Pancreas (tissue), 10 donors: ENCODE measurements around the gene CLK1. TPM values are rescaled to one million over a fixed set of nuclear protein-coding genes. Genes with fewer than 3 reads are reported as not detected.
"Not testable (repeated sequence)": the region's sequence is repeated elsewhere in the genome, so short reads cannot be mapped to it uniquely, and the experiment has no call there.

Source experiments
- ATAC-seq, 4 donors: fragments of 200-7000 bp; cut with Tn5 transposase; one replicate each; pipeline versions ENCODE4 v1.8.0 to v1.9.1; 2020; ENCODE audit warnings: mild to moderate bottlenecking in 4 of 4, moderate library complexity in 4 of 4
- DNase-seq, 6 donors: peaks; one replicate each; pipeline ENCODE4 v3.0.0-alpha.2; 2020
- FAIRE-seq: peaks from 2 replicates; lab custom pipeline; 2012; peaks lifted over from hg19 to GRCh38; lab: Jason Lieb, UNC
- H3K27ac ChIP-seq, 4 donors: fragments of 200-600 bp; sonication (generic); 1 replicate in 3 of 4; 2 replicates in 1 of 4; pipeline versions ENCODE4 v1.5.0 to v1.8.0; 2020
- H3K27me3 ChIP-seq, 4 donors: fragments of 200-600 bp; one replicate each; pipeline ENCODE4 v1.8.0; 2021
- H3K36me3 ChIP-seq, 3 donors: fragments of 200-600 bp; sonication (generic) in 1 of 3; one replicate each; pipeline versions ENCODE4 v1.5.0 to v1.8.0; 2020 to 2021
- H3K4me1 ChIP-seq, 3 donors: fragments of 200-600 bp; one replicate each; pipeline ENCODE4 v1.8.0; 2021
- H3K4me3 ChIP-seq, 4 donors: fragments of 200-600 bp; sonication (generic) in 2 of 4; one replicate each; pipeline versions ENCODE4 v1.5.0 to v1.8.0; 2020 to 2021
- H3K9me3 ChIP-seq, 4 donors: fragments of 200-600 bp; one replicate each; pipeline ENCODE4 v1.8.0; 2021
- CTCF ChIP-seq, 4 donors: fragments of 200-600 bp; sonication (generic) in 3 of 4; IDR thresholded peaks; one replicate each; pipeline versions ENCODE4 v1.5.0 to v1.8.0; 2021; ENCODE audit warnings: antibody characterized with exemption in 4 of 4
- WGBS, 2 donors: extraction: QIAGEN DNeasy Blood & Tissue Kit; methylation state at CpG; one replicate each; pipeline ENCODE4 v1.1.7; 2013; 5-methylcytosine and 5-hydroxymethylcytosine counted together
- intact Hi-C, 3 donors: fragments of 100-400 bp; cut with DNase I; formaldehyde crosslinking; loops; one replicate each; pipeline versions ENCODE4 v1.11.1 to v1.14.2; 2022
- polyA plus RNA-seq, 2 donors: library from polyadenylated mRNA; stranded (reverse); fragments of 200-250 nt; gene quantifications; one replicate each; pipeline ENCODE4 v1.2.3, GENCODE V29; 2013
- total RNA-seq, 6 donors: library from RNA; stranded (reverse); fragmentation: NEBNext Ultra II Directional in 4 of 6; extraction: Animal tissue kit (Norgen Biotek cat#: 25700) in 4 of 6; gene quantifications; one replicate each; pipeline versions ENCODE4 v1.2.1 to v1.2.4, GENCODE V29; 2021 to 2023
- donor health status: healthy with polysubstance abuse.
- donor health status: DM: no; HTN: no; CAD: no; lungs with moderate emphysema.
- donor health status: DM: no; HTN: no; CAD: no.
- donor health status: control.
- donor health status: control.
- donor health status: Bipolar disorder and iron deficiency.
- donor health status: DM: yes; HTN: yes; CAD: no.
- donor health status: DM: no; HTN: no; CAD: no.
- donor health status: DM: no; HTN: no; CAD: no.
- donor health status: DM: yes; HTN: yes; CAD: no.

CLK1 gene
- total and polyA plus RNA-seq, 8 donors = 45.0 to 573 (median 69.9) TPM

DNA sequence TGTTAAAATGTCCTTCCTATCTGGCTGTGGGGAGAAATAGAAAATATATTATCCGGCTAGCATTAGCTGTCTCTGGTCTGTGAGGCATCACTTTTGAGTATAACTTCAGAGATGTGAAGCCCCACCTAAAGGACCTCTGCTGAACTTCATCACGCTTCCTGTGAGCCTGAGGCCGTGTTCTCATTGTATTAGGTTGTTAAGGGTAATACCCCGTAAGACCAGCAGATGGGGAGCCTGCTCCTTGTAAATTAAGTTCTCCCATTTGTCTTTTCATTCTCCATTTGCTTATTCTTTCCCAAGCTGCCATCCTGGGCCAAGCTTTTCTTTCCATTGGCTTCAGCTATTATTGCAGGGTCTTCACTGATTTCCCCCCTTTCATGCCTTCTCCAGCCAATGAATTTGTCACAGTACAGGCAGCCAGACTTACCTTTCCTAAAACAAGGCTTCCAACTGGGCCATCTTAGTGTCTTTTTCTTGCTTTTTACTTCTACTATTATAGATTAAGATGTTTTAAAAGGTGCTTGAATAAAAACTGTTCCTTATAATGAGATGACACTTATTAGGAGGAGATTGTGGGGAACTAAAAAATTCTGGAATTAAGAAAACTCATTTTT, 37.1 kb upstream of the CLK1 start:
- Histone ChIP-seq H3K36me3 (peaks cover 4 to 30% (median 5%) of the 10 kb centered on the region in 3 donors), H3K27ac (no peak overlapping the region), H3K4me3 (no peak overlapping the region), H3K9me3 (no peaks in the 10 kb centered on the region), H3K27me3 (no peaks in the 10 kb centered on the region), H3K4me1 (no peaks in the 10 kb centered on the region)
- FAIRE-seq (peak; percentile 17), ATAC-seq (peak; percentile 68 to 94 (median 92)), DNase-seq (peak in 3 of 6 donors; percentile 49 to 67 (median 51))
- intact Hi-C loops = loop anchor here in 1 of 3 donors (10.0 kb wide), 1 partner anchor 273 kb away; no protein-coding TSS in a partner anchor
- WGBS, 2 donors = 9 to 17% methylated on average over 4 of the region's 4 CpGs
- TF ChIP-seq CTCF (IDR thresholded peaks at IDR 0.05) = peak; percentile 52 to 66 (median 58)

GRCh38 chr2:200899482-200899881, 35.0 kb upstream of the CLK1 start:
- Histone ChIP-seq H3K9me3 (no peaks in the 10 kb centered on the region), H3K4me1 (no peaks in the 10 kb centered on the region), H3K27me3 (no peaks in the 10 kb centered on the region), H3K4me3 (no peak overlapping the region), H3K36me3 (peaks cover 4 to 48% (median 15%) of the 10 kb centered on the region in 3 donors), H3K27ac (no peak overlapping the region)
- ATAC-seq (no peak), DNase-seq (no peak), FAIRE-seq (no peak)
- TF ChIP-seq CTCF (IDR thresholded peaks at IDR 0.05) = no peak
- intact Hi-C loops = no loop called here

DNA sequence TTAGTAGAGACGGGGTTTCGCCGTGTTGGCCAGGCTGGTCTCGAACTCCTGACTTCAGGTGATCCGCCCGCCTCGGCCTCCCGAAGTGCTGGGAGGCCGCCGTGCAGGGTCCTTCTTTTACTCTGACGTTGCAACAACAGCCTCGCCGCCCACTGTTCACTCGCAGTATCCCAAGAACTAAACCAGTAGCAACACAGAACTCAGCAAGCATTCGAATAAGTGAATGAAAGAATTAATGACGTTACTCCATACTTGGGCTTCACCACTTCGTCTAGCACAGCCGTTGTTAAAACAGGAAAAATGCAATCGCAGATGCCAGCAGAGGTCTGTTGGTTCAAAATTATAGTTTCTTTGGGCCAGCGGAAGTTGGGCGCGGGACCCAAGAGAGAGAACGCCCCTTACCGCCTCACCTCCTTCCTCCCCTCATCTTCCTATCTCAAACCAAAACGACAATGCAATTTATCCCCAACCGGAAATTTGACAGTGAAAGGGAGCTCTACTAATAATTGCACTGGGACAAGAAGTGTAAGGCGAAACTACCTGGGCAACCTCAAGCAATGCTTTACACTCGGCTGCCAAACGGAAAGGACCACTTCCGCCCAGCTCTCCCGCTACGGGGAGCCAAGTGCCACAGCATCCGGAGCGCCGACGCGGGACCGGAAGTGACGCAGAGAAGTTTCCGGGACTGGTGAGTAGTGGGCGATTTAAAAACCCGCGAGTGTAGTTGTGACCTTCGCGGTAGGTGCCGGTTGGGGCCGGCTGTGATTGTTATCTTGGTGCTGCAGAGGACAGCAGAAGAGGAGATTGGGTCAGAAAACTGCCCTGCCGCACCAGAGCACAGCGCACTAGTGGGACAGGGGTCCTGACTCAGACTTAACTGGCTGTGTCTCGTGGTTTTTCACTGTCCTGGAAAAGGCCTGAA, 24.5 kb upstream of the CLK1 start, which contains the start of the genes NIF3L1 and PPIL3:
Gene NIF3L1 (plus strand): TSS at position 668 of the 922 bp plus-strand sequence. CDS start 2,573 bp downstream, outside the sequence.
Gene PPIL3 (minus strand): TSS at position 374 of the 922 bp plus-strand sequence. CDS start 1,462 bp downstream, outside the sequence.
- intact Hi-C loops = no loop called here
- DNase-seq (peak; percentile 93 to 97 (median 96)), ATAC-seq (peak; percentile 95 to 98 (median 96)), FAIRE-seq (peak; percentile 49)
- TF ChIP-seq CTCF (IDR thresholded peaks at IDR 0.05) = no peak
- Histone ChIP-seq H3K4me3 (peak within 1 kb of the TSS; percentile 56 to 77 (median 66)), H3K27me3 (no peaks in the 10 kb centered on the region), H3K27ac (peak within 1 kb of the TSS; percentile 89 to 97 (median 92)), H3K9me3 (no peaks in the 10 kb centered on the region), H3K4me1 (peaks cover 0 to 12% (median 8%) of the 10 kb centered on the region in 3 donors), H3K36me3 (peaks cover 0 to 10% (median under 1%) of the 10 kb centered on the region in 3 donors)
- WGBS, 2 donors = 0 to 1% methylated on average over 50 of the region's 50 CpGs

GRCh38 chr2:200881715-200882249, 17.3 kb upstream of the CLK1 start:
- H3K4me3 ChIP-seq, intact Hi-C loops, H3K27me3 ChIP-seq, DNase-seq, H3K4me1 ChIP-seq, H3K9me3 ChIP-seq, H3K27ac ChIP-seq, ATAC-seq, FAIRE-seq: not testable (repeated sequence)
- WGBS, 2 donors = 76 to 81% methylated on average over 2 of the region's 2 CpGs
- H3K36me3 ChIP-seq = peaks cover 5 to 63% (median 16%) of the 10 kb centered on the region in 3 donors

- DNase-seq (no peak), ATAC-seq (no peak), FAIRE-seq (no peak)
- Histone ChIP-seq H3K27ac (no peak overlapping the region), H3K4me1 (no peaks in the 10 kb centered on the region), H3K27me3 (no peaks in the 10 kb centered on the region), H3K36me3 (peaks cover 5 to 67% (median 24%) of the 10 kb centered on the region in 3 donors), H3K4me3 (no peak overlapping the region), H3K9me3 (no peaks in the 10 kb centered on the region)
- no peak for TF ChIP-seq CTCF (IDR thresholded peaks at IDR 0.05)
- 95 to 97% methylated on average over 2 of the region's 2 CpGs for WGBS, 2 donors
- intact Hi-C loops = no loop called here
These were observed 13.9 kb upstream of the CLK1 start for GRCh38 chr2:200878289-200878880.
